ENCODE measurements around the gene PRLH.
A peak's percentile ranks its signal among the peaks of the same experiment; 100 is the strongest.

PRLH gene

DNA sequence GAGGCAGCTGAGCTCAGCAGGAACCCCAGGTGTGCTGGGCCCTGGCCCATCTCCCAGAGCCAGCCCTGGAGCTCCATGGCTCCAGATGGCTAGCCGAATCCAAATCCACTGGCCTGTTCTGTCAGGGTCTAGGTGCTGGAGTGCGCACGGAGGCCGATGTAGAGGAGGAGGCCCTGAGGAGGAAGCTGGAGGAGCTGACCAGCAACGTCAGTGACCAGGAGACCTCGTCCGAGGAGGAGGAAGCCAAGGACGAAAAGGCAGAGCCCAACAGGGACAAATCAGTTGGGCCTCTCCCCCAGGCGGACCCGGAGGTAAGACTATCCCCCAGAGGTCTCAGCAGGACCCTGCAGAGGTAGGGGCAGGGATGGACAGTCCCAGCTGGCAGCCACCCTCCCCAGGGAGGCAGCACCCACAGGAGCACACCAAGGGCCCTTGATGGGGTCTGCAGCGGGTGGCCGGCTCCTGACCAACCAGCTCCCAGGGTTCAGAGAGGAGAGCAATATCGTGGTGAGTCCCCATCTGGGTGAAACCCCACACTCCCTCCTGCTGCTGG lies 26.1 kb upstream of the PRLH start:
- DNase-seq: no peak

DNA sequence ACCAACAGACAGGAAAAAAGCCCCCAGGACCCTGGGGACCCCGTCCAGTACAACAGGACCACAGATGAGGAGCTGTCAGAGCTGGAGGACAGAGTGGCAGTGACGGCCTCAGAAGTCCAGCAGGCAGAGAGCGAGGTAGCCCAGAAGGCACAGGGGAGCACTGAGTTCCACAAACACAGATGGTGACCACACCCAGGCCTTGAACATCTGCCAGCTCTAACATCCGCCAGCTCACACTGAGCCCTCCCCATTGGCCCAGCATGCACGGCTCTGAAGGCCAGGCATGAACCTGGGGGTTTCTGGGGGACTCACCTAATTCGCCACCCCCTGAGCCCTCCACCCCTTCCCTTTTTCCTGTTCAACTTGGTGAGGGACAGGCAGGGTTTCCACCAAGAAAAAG lies 25.6 kb upstream of the PRLH start:
- DNase-seq: no peak

DNA sequence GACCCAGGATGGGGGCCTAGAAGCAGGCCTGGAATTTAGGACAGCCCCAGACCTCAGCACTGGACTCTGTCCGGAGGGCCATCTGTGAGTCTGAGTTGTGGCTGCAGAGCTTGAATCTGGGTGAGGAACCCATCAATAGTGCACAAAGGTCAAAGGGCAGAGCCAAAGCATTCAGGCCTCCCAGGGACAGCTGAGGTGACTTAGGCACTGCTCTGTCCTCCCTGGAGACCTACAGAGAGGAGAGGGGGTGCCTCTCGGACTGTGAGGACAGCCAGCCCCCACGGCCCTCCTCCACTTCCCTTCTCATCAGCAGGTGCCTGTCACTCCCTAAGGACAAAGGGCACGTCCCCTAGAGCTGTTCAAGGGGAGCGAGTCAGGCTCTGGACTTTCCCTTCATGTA lies 25.1 kb upstream of the PRLH start:
- no peak for DNase-seq

DNA sequence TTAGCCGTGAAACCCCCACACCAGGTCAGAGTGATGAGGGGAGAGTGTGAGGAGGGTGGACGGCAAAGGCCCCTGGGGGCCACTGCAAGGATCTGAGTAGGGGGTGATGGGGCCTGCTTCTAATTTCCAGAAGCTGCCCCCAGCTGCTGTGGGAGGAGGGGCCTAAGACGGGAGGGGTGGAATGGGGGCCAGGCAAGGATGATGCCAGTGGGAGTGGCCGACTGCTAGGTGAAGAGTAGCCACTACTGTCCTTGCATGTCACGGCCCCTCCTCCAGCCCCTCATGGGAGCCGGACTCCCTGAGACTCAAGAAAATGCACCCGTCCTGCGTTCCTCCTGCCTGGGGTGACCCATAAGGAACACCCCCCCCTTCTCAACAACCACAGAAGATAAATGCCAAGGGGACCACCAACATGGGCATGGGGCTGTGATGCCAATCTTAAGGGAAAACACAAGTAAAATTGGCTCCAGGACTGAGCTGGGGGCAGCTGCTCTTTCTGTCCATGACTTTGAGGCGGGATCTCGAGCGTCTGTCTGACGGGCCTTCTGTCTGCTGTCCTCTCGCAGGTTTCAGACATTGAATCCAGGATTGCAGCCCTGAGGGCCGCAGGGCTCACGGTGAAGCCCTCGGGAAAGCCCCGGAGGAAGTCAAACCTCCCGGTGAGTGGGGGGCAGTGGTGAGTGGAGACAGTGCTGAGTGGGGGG lies 24.2 kb upstream of the PRLH start:
- no peak for DNase-seq

DNA sequence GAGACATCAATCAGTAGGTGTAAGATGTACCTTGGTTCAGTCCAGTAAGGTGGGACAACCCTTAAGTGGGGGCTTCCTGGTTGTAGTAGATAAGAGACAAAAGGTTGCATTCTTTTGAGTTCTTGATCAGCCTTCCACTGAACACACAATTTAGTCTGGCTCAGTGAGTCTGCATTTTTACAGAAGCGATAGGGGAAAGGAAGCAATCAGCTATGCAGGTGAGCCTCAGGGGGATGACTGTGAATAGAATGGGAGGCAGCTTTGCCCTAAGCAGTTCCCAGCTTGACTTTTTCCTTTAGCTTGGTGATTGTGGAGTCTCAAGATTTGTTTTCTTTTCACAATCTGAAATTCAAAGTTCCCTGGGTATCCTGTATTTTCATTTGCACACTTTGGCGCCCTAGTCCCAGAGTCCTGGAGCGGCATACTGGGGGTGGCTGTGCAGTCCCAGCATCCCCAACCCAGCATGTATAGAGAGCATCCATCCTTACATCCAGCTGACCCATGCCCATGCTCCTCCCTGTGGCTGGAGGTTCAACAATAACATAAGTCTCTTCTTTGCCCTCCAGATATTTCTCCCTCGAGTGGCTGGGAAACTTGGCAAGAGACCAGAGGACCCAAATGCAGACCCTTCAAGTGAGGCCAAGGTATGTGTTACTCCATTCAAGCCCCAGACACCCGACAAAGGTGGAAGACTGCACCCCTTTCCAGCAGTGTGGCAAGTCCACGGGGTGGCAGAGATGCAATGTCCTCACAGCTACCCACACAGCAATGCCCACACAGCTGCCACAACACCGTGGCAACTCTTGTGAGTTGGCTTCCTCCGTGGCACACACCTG lies 20.1 kb upstream of the PRLH start:
- no peak for DNase-seq

DNA sequence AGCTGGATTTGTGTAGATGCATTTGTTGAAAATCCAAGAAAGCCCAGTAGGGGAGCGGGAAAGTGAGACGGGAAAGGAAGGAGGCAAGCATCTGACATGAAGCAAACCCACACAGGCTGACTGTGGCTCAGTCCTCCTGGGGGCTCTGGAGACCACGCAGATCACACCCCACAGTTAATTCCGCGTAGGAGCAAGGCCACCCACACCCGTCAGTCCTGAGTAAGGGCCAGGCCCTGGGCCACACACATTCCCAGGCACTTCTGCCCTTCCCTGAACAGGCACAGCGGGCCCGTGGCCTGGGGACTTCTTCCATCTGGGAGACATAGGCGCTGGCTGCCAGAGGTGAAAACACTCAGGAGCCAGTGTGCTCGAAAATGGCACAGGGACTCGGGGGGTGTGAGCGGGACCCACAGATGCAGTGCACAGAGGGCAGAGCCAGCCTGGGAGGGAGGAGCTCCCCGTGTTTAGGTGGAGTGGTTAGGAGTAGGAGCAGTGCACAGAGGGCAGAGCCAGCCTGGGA lies 19.4 kb upstream of the PRLH start:
- no peak for DNase-seq

DNA sequence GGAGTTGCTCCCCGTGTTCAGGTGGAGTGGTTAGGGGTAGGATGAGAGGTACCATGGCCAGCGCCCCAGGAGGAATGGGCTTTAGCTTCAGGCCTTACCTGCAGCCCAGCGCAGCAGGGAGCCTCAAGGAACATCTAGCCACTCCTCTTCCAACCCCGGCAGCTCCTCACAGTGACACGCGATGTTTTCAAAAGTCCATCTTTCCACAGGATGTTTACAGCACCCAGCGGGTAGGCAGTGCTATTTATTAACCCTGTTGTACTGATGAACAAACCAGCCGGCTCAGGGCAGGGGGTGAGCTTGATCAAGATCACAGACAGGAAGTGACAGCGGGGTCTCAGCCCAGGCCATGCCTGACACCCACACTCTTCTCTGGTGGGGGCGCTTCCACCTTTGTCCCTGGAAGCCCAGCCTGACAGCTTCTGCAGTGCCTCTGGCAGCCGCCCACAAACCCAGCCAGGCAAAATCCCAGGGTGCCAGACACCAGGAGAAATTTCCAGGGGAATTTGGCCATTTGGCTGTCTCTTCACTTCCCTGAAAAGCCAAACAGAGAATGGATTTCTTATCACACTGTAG lies 18.4 kb upstream of the PRLH start:
- DNase-seq: no peak

DNA sequence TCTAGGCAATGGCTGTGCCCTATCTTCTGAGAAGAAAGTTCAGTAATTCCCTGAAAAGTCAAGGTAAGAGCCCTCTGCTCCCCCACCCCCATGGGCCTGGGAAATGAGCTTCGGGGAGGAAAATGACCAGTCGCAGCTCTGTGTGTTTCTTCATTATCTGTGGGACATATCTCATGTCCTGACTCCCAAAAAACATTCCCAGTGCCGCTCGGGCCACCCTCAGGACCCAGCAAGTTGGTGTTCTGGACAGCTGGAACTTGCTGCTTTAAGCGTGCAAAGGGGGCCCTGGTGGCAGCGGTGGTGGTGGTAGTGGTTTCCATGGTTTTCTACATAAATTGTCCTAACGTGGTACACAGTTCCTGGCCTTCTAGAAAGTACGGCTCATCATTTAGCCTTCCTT lies 17.2 kb upstream of the PRLH start:
- DNase-seq: no peak

DNA sequence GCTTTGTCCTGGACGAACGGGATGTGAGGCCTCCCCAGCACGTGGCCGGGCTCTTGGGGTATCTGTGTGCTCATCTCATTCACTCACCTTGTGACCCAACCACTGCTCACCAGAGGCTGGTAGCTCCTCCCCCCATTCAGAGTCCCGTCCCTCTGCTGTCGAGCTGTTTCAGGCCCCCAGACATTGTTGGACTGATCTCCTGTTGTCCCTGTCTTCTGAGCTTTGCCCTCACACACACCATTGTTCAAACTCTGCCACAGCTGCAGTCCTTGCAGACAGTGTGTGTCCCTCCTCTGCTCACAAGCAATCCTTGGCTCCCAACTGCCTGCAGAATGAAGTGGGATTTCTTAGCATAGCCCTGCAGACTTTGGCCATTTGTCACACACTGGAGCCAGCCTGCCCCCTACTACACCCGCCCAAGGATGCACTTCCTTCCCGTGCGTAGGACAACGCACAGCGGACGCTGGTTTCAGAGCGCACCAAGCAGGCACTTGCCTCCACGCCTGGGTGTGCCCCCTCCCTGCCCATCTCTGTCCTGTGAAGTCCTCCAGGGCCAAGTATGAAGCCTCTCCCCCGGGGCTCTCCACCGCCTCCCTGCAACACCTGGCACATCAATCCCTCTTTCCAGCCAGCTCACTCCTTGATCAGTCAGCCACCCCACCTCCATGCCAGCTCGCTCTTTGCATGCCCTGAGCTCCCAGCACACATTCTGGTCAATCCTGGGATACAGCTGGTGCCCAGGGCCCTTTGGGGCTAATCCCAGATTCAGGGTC lies 16.5 kb upstream of the PRLH start:
- no peak for DNase-seq

DNA sequence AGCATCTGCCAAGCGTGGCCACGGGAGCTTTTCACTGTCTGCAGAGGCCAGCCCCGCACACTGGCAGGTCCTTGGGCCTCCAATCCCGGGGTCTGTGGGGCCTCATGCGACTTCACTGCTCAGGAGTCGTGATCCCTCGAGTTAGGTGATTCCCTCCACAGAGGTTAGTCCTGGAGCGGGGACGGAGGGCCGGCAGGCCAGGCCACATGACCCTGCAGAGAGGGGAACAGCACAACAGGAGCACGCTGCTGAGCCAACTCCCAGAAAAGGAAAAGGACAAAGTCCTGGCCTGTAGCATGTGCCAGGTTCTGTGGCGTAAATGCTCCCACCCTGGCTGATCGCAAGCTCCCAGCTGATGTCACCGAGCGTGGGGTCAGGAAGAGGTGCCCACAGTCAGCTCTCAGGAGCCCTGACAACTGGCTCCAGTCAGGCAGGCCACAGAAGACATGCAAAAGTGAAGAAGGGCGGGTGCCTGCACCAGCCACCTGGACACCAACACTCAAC lies 15.3 kb upstream of the PRLH start:
- no peak for DNase-seq

DNA sequence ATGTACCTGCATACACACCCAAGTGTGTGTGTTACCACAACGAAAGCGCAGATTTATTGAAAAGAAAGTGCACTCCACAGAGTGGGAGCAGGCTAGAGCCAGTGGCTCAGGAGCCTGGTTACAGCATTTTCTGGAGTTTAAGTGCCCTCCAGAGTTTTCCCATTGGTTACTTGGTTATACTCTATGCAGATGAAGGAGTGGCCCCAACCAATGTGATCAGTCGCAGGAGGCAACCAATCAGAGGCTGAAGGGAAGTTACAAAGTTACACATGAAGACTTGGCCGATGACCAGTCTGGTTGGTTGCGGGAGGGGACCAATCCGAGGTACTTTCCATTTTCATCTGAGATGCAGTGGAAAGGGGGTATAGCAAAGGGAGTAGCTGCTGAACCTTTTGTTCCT lies 13.5 kb upstream of the PRLH start:
- DNase-seq: no peak

DNA sequence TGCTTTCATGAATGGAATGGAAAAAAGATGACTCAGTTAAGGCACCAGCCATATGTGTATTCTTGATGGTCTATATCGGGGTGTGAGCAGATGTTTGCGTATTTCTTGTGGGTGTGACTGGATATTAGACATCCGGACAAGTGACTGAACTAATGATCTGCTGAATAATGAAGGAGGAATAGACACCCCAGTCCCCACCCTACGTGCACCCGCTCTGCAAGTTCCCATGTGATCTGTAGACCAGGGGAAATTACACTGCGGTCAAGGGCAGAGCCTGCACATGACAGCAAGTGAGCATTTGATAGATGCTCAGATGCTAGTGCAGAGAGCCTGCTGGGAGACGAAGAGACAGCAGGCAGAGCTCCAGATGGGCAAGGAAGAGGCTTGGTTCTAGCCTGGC lies 12.4 kb upstream of the PRLH start:
- DNase-seq: no peak

DNA sequence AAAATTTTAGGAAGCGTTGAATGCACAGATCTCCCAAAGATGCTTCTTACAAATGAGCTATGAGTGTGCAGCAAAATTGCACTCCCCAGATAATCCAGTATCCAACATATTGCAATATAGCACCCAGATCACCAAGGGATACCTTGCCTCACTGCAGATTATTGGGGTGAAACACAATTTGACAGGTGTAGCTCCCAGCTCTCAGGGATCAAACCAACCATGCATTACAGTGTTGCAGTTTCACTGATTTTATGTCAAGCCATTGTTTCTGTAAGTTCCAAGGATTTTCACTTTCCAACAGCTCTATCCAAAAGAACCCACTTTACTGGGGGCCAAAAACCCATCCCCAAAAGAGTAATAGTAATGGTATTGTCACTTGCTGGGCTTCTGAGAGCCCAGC lies 10.8 kb upstream of the PRLH start:
- no peak for DNase-seq

DNA sequence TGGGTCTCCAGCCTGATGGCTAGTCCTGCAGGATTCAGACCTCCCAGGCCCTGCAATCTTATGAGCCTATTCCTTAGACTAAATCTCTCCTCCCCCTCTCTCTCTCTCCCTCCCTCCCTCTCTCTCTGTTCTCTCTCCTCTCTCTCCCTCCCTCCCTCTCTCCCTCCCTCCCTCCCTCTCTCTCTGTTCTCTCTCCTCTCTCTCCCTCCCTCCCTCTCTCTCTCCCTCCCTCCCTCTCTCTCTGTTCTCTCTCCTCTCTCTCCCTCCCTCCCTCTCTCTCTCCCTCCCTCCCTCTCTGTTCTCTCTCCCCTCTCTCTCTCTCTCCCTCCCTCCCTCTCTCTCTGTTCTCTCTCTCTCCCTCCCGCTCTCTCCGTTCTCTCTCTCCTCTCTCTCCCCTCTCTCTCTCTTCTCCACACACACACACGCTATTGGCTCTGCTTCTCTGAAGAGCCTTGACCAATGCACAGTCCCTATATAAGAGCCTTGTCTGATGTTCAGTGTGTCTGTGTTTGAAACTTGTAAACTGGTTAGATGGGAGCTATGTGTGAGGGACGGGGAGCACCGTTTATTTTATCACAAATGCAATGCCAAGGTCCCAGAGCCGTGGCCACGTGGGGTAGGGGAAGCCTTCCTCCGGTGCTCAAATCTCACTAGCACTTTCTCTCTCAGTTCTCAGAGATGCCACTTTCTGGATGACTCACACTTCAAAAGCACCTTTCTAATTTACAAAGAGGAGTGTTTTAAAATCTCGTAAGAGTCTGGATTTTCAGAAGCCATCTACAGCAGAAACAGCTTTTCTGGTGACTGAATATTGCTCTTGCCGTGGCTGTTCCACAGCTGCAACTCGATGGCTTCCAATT lies 9.4 kb upstream of the PRLH start:
- DNase-seq: peak; percentile 26 to 43

DNA sequence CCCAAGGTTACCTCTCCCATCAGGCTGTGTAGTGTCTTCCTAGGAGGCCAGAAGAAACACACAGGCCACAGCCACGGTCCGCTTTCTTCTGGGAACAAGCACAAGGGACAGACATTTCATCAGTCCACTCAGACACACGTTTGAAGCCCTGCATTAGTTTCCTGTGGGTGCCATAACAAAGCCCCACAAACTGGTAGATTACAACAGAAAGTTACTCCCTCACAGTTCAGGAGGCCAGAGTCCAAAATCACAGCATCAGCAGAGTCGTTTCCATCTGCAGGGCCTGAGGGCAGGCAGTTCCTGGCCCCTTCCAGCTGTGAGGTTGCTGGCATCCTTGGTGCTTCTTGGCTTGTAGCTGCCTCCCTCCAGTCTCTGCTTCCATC lies 8.8 kb upstream of the PRLH start:
- no peak for DNase-seq

DNA sequence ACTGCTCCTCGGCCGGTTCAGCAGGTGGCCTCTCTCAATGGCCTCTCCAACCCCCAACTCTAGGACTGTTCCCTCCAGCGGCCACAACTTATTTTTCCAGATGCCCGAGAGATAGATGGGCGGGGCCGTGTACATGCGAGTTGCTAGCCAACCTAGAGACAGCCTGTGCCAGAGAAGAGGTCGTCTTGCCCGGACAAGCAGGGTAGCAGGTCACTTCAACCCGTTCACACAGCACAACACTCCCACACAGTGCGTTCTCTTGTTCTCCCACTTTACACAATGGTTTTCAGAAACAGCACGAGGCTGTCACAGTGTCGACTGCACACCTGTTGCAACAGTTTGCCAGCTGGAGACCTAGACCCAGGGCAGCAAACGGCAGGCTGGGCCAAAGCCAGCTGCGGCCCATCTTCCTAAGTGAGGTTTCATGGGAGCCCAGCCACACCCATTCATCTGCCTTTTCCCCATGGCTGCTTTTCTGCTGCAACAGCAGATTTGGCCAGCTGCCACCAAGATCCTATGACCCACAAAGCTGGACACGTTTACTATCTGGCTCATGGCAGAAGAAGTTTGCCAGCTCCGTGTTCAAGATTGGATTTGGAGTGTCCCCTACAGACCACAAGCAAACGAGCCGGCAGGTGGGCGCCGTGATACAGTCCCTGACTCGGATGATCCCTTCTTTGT lies 7.3 kb upstream of the PRLH start:
- DNase-seq: no peak

DNA sequence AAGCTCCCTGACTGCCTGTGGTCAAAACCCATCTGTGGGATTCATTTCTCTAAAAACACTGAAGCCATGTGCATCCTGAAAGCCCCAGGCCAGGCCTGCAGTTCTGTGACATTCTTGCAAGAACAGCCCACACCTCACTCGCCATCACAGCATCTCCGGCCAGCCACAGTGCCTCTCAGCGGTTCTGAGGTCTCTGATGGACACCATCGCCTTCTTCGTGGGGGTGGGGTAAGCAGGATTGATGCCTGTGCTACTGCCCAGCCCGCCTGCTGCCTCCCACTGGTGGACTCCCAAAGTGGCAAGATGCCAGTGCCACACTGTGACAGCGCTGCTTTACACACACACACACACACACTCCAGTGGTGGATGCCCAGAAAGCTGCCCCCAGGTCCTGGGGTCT lies 5.2 kb upstream of the PRLH start:
- no peak for DNase-seq

DNA sequence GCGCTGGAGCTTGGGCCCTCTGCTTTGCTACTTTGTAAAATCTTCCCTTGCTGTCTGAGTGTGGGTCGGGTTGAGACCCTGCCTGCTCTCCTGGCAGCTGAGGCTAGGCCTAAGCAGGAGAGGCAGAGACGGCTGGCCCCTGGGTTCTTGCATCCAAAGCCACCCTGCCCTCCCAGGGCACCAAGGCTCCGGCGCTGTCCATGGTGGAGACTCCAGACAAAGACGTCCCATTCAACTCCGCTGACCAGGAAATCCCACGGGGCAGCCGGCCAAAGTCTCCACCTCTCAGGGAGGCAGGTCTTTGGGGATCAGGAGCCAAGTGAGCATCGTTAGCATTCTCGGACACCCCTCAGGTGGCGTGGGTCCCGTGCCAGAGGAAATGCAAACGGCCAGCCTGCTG lies 2.6 kb upstream of the PRLH start:
- DNase-seq: no peak

DNA sequence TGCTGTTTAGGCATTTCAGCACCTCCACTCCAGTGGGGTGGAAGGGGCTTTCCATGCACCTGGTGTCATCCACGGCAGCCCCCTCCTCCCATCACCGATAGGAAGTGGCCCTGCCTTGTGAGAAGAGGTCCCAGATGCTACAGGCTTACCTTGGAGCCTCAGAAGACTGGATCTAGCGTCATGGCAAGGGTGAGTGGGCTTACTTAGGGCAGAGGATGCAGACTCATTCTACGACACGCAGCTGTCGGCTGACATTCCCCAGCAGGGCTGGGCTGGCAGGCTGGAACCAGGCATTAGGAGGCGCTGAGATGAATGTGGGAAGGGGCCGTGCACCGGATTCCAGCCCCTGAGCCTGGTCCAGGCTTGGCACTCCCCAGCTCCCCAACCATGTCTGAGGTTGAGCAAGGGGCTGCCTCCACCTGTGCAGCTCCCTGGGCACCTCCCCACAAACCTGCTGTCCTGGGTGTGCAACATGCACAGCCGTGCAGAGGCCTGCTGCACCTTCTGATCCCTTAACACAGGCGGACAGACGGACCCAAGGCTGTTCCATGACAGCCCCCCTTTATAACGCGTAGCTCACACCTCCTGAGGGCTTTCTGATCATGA lies 1.7 kb upstream of the PRLH start:
- DNase-seq: no peak

DNA sequence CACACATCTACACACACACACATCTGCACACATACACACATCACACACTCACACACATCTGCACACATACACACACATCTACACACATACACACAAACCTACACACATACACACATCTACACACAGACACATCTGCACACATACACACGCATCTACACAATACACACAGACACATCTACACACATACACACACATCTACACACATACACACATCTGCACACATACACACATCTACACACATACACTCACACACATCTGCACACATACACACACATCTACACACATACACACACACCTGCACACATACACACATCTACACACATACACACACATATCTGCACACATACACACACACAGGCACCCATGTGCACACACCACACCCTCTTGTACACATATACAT lies 400 bp upstream of the PRLH start:
- DNase-seq: no peak
